T-cell (primary cell): ENCODE data around the gene KMT2E. TPM values are rescaled to one million over a fixed set of nuclear protein-coding genes. Genes with fewer than 3 reads are reported as not detected.
A peak's percentile ranks its signal among the peaks of the same experiment; 100 is the strongest.

Experiments
- ATAC-seq, 4 experiments: fragments of 200-7000 bp in 3 of 4; fragments of 150-1000 bp in 1 of 4; cut with Tn5 transposase; replicated peaks in 1 of 4; 1 replicate in 3 of 4; 2 replicates in 1 of 4; pipeline ENCODE4 v1.10.0; 2021; ENCODE audit warnings: moderate library complexity in 3 of 4, mild to moderate bottlenecking in 2 of 4, moderate number of reproducible peaks in 1 of 4
- CTCF ChIA-PET, 2 donors: fragments of 300-600 bp; sonication (Branson Sonifier 250); formaldehyde crosslinking; loops; one replicate each; lab custom pipeline; 2022; ENCODE audit warnings: antibody characterized with exemption in 2 of 2; lab: Charles Lee
- POLR2A ChIA-PET, 2 donors: fragments of 300-600 bp; sonication (Branson Sonifier 250); formaldehyde crosslinking; loops; one replicate each; lab custom pipeline; 2022; ENCODE audit warnings: antibody characterized with exemption in 2 of 2; lab: Charles Lee
- DNase-seq, 35 experiments: peaks; one replicate each; pipeline versions ENCODE4 v3.0.0 to v3.0.0-alpha.2; 2013 to 2023
- H3K27ac ChIP-seq: one replicate; pipeline ENCODE4 v1.5.1; 2013; ENCODE audit warnings: low read length
- H3K27me3 ChIP-seq, 2 experiments: replicated peaks in 1 of 2; 1 replicate in 1 of 2; 2 replicates in 1 of 2; pipeline versions ENCODE4 v1.6.1 to v1.7.0; 2013; ENCODE audit warnings: low read length in 1 of 2, mixed read lengths in 1 of 2; ENCODE audit not compliant: control insufficient read depth in 2 of 2, insufficient read depth in 2 of 2; ENCODE audit errors: extremely low read depth in 1 of 2
- H3K36me3 ChIP-seq, 2 donors: 1 replicate in 1 of 2; 2 replicates in 1 of 2; pipeline versions ENCODE4 v1.6.1 to v1.7.0; 2013; ENCODE audit warnings: low read length in 1 of 2; ENCODE audit not compliant: control insufficient read depth in 2 of 2, insufficient read depth in 1 of 2; ENCODE audit errors: extremely low read depth in 1 of 2
- H3K4me1 ChIP-seq, 2 experiments: 1 replicate in 1 of 2; 2 replicates in 1 of 2; pipeline versions ENCODE4 v1.6.1 to v1.7.0; 2013; ENCODE audit warnings: low read length in 2 of 2, mixed read lengths in 1 of 2; ENCODE audit not compliant: insufficient read depth in 2 of 2, control insufficient read depth in 1 of 2; ENCODE audit errors: extremely low read depth in 1 of 2
- H3K4me3 ChIP-seq, 2 donors: 1 replicate in 1 of 2; 2 replicates in 1 of 2; pipeline versions ENCODE4 v1.5.1 to v1.7.0; 2013; ENCODE audit warnings: mild to moderate bottlenecking in 2 of 2, low read length in 1 of 2, moderate library complexity in 1 of 2; ENCODE audit not compliant: control insufficient read depth in 1 of 2; ENCODE audit errors: extremely low read depth in 1 of 2
- H3K9me3 ChIP-seq: 2 replicates; pipeline ENCODE4 v1.7.0; 2013
- H3K27ac Mint-ChIP-seq, 2 donors: one replicate each; pipeline ENCODE4 v1.8.0; 2020 to 2021; ENCODE audit warnings: mild to moderate bottlenecking in 2 of 2, mixed read lengths in 2 of 2
- H3K27me3 Mint-ChIP-seq, 2 donors: one replicate each; pipeline ENCODE4 v1.8.0; 2021 to 2022; ENCODE audit warnings: mixed read lengths in 2 of 2
- H3K36me3 Mint-ChIP-seq: one replicate; pipeline ENCODE4 v1.8.0; 2021; ENCODE audit warnings: mixed read lengths
- H3K4me1 Mint-ChIP-seq, 3 donors: one replicate each; pipeline ENCODE4 v1.8.0; 2020 to 2022; ENCODE audit warnings: mixed read lengths in 3 of 3, mild to moderate bottlenecking in 1 of 3
- H3K4me3 Mint-ChIP-seq, 3 donors: one replicate each; pipeline ENCODE4 v1.8.0; 2020 to 2022; ENCODE audit warnings: mild to moderate bottlenecking in 3 of 3, mixed read lengths in 3 of 3, moderate library complexity in 3 of 3
- H3K9me3 Mint-ChIP-seq, 3 donors: one replicate each; pipeline ENCODE4 v1.8.0; 2020 to 2022; ENCODE audit warnings: mixed read lengths in 3 of 3
- WGBS: methylation state at CpG from one replicate; pipeline ENCODE4 v1.1.5; 2013; ENCODE audit warnings: missing lambda C conversion rate; ENCODE audit not compliant: insufficient coverage; 5-methylcytosine and 5-hydroxymethylcytosine counted together
- total RNA-seq, 35 experiments: library from RNA in 6 of 35; stranded (reverse) in 6 of 35; fragments of 120-200 nt in 1 of 35; gene quantifications; one replicate each; pipeline versions ENCODE4 v1.2.1 to v1.2.4 and lab custom pipeline; 2013 to 2026

Gene KMT2E
- total RNA-seq, 5 donors from 2014 or later (not counting 1 experiment from before 2014, with no cell fraction given), result 164 to 260 (median 169) TPM

GRCh38 chr7:105084581-105084980 lies 70.6 kb downstream of the KMT2E start:
- no peak overlapping the region for H3K4me3 Mint-ChIP-seq
- no peaks in the 10 kb centered on the region for H3K27me3 Mint-ChIP-seq
- H3K4me3 ChIP-seq, result no peak overlapping the region
- no peaks in the 10 kb centered on the region for H3K4me1 ChIP-seq
- ChIA-PET POLR2A (no interaction called here), CTCF (interaction anchor here in 1 of 2 donors (0.7 kb wide), 1 partner anchor 303 kb away, joined by 3 read pairs; no protein-coding TSS in a partner anchor)
- ATAC-seq (no peak), DNase-seq (no peak)
- peak overlapping the region in 1 of 2 donors; percentile 15 for H3K27ac Mint-ChIP-seq
- peaks cover 11 to 74% of the 10 kb centered on the region in 2 donors for H3K36me3 ChIP-seq
- peaks cover 21 to 23% (median 22%) of the 10 kb centered on the region in 3 donors for H3K4me1 Mint-ChIP-seq
- whole genome bisulfite sequencing, result no CpG with 5 or more reads among the region's 1 CpG
- no peaks in the 10 kb centered on the region for H3K27me3 ChIP-seq
- peaks cover 33% of the 10 kb centered on the region for H3K36me3 Mint-ChIP-seq
- no peak overlapping the region for H3K27ac ChIP-seq
- H3K9me3 ChIP-seq, result no peaks in the 10 kb centered on the region
- no peaks in the 10 kb centered on the region for H3K9me3 Mint-ChIP-seq

- ATAC-seq (no peak), DNase-seq (no peak)
- peaks cover 11 to 65% of the 10 kb centered on the region in 2 donors for H3K36me3 ChIP-seq
- no peak overlapping the region for H3K27ac ChIP-seq
- no peaks in the 10 kb centered on the region for H3K27me3 ChIP-seq
- Mint-ChIP-seq H3K27ac (no peak overlapping the region), H3K27me3 (no peaks in the 10 kb centered on the region), H3K9me3 (no peaks in the 10 kb centered on the region), H3K4me1 (peaks cover 23 to 30% (median 26%) of the 10 kb centered on the region in 3 donors), H3K36me3 (peaks cover 40% of the 10 kb centered on the region), H3K4me3 (no peak overlapping the region)
- WGBS, result no CpG with 5 or more reads among the region's 3 CpGs
- no peaks in the 10 kb centered on the region for H3K4me1 ChIP-seq
- ChIA-PET POLR2A (interaction anchor here (0.6 kb wide), 3 partner anchors 84 to 146 kb away, joined by 3 read pairs; no protein-coding TSS in a partner anchor), CTCF (interaction anchor here in 1 of 2 donors (0.6 to 1.0 kb wide), 2 partner anchors 22 to 58 kb away, joined by 3 read pairs; no protein-coding TSS in a partner anchor)
- no peak overlapping the region for H3K4me3 ChIP-seq
- H3K9me3 ChIP-seq, result no peaks in the 10 kb centered on the region
Observed at GRCh38 chr7:105086850-105087249, 72.8 kb downstream of the KMT2E start.

- Histone ChIP-seq H3K9me3 (no peaks in the 10 kb centered on the region), H3K27ac (no peak overlapping the region), H3K4me3 (no peak overlapping the region), H3K27me3 (no peaks in the 10 kb centered on the region), H3K36me3 (peaks cover 6 to 63% of the 10 kb centered on the region in 2 donors), H3K4me1 (no peaks in the 10 kb centered on the region)
- DNase-seq (no peak), ATAC-seq (no peak)
- Mint-ChIP-seq H3K9me3 (no peaks in the 10 kb centered on the region), H3K4me3 (no peak overlapping the region), H3K36me3 (peaks cover 42% of the 10 kb centered on the region), H3K4me1 (peaks cover 15 to 24% (median 24%) of the 10 kb centered on the region in 3 donors), H3K27me3 (no peaks in the 10 kb centered on the region), H3K27ac (peak overlapping the region; percentile 53 to 55)
- no CpG with 5 or more reads among the region's 6 CpGs for WGBS
- ChIA-PET CTCF (interaction anchor here in 1 of 2 donors (0.6 kb wide), 1 partner anchor 67 kb away, joined by 3 read pairs; no protein-coding TSS in a partner anchor), POLR2A (interaction anchor here in 1 of 2 donors (0.5 kb wide), 1 partner anchor 232 kb away, joined by 5 read pairs; no protein-coding TSS in a partner anchor)
Observed at GRCh38 chr7:105087981-105088380, 74.0 kb downstream of the KMT2E start.

DNA sequence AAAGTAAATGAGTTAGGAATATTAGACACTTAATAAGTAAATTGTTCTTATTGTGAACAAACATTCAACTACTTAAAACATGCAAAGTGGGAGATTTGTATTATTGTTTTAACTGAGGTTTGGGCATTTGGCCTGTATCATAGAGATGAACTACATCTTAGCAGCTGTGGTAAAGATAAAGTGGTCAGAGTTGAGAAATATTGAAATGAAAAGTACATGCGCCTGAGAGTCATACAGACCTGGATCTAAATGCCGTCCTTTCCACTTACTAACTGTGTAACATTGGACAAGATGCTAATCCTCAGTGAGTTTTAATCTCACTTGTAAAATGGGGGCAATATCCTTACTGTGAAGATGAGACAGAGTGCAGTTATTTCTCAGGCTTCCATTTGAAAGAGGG lies 74.5 kb downstream of the KMT2E start:
- DNase-seq, result no peak
- no peak overlapping the region for H3K4me3 Mint-ChIP-seq
- no peaks in the 10 kb centered on the region for H3K4me1 ChIP-seq
- no peaks in the 10 kb centered on the region for H3K9me3 ChIP-seq
- H3K4me1 Mint-ChIP-seq, result peaks cover 13 to 21% (median 21%) of the 10 kb centered on the region in 3 donors
- no peak overlapping the region for H3K4me3 ChIP-seq
- no peak overlapping the region for H3K27ac ChIP-seq
- peak overlapping the region; percentile 26 to 53 for H3K27ac Mint-ChIP-seq
- H3K9me3 Mint-ChIP-seq, result no peaks in the 10 kb centered on the region
- ATAC-seq, result no peak
- no peaks in the 10 kb centered on the region for H3K27me3 Mint-ChIP-seq
- H3K36me3 ChIP-seq, result peaks cover 3 to 62% of the 10 kb centered on the region in 2 donors
- ChIA-PET CTCF (interaction anchor here in 1 of 2 donors (0.6 kb wide), 1 partner anchor 68 kb away, joined by 3 read pairs; no protein-coding TSS in a partner anchor), POLR2A (no interaction called here)
- peaks cover 40% of the 10 kb centered on the region for H3K36me3 Mint-ChIP-seq
- WGBS, result no CpG with 5 or more reads among the region's 2 CpGs
- no peaks in the 10 kb centered on the region for H3K27me3 ChIP-seq

GRCh38 chr7:105094966-105095365 lies 81.0 kb downstream of the KMT2E start:
- H3K36me3 ChIP-seq, result peaks cover 0 to 52% of the 10 kb centered on the region in 2 donors
- CTCF ChIA-PET, result interaction anchor here in 1 of 2 donors (0.6 to 1.1 kb wide), 2 partner anchors 15 to 753 kb away, joined by 3 read pairs; no protein-coding TSS in a partner anchor

DNA sequence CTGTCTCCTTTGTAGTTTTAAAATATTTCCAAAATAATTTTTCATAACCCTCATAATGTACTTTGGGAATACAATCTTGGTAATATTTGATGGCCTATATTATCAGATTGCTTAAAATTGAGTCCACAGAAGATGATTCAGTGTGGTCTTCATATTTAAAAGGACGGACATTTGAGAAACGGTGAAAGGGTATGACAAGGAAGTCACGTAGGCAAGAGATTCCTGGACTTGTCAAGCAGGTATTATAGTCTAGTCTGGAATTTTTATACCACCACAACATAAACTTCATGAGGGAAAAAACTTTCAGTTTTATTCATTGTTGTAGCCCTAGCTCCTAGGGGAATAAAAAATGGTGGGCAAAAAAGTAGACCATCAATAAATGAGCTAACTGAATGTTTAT lies 82.3 kb downstream of the KMT2E start:
- H3K9me3 Mint-ChIP-seq, result no peaks in the 10 kb centered on the region
- no peaks in the 10 kb centered on the region for H3K27me3 ChIP-seq
- no peak overlapping the region for H3K27ac ChIP-seq
- ChIA-PET POLR2A (no interaction called here), CTCF (interaction anchor here in 1 of 2 donors (0.7 kb wide), 1 partner anchor 31 kb away, joined by 3 read pairs; no protein-coding TSS in a partner anchor)
- H3K36me3 ChIP-seq, result peaks cover 0 to 53% of the 10 kb centered on the region in 2 donors
- ATAC-seq (no peak), DNase-seq (no peak)
- no peak overlapping the region for H3K4me3 Mint-ChIP-seq
- no peaks in the 10 kb centered on the region for H3K27me3 Mint-ChIP-seq
- H3K36me3 Mint-ChIP-seq, result peaks cover 51% of the 10 kb centered on the region
- no CpG with 5 or more reads among the region's 3 CpGs for WGBS
- H3K4me1 ChIP-seq, result no peaks in the 10 kb centered on the region
- peak overlapping the region in 1 of 2 donors; percentile 24 for H3K27ac Mint-ChIP-seq
- H3K9me3 ChIP-seq, result no peaks in the 10 kb centered on the region
- H3K4me1 Mint-ChIP-seq, result peaks cover 31 to 49% (median 43%) of the 10 kb centered on the region in 3 donors
- no peak overlapping the region for H3K4me3 ChIP-seq

More at GRCh38 chr7:105094966-105095365, 81.0 kb downstream of the KMT2E start:
- Histone ChIP-seq H3K4me1 (no peaks in the 10 kb centered on the region), H3K27ac (no peak overlapping the region), H3K9me3 (no peaks in the 10 kb centered on the region), H3K27me3 (no peaks in the 10 kb centered on the region), H3K4me3 (no peak overlapping the region)
- Mint-ChIP-seq H3K27ac (peak overlapping the region in 1 of 2 donors; percentile 22), H3K9me3 (no peaks in the 10 kb centered on the region), H3K4me3 (no peak overlapping the region), H3K36me3 (peaks cover 43% of the 10 kb centered on the region), H3K27me3 (no peaks in the 10 kb centered on the region), H3K4me1 (peaks cover 22 to 36% (median 34%) of the 10 kb centered on the region in 3 donors)
- POLR2A ChIA-PET, result no interaction called here
- ATAC-seq (no peak), DNase-seq (no peak)
